A673 (cell line): Measurements from ENCODE around the gene NAPSA. TPM values are rescaled to one million over a fixed set of nuclear protein-coding genes. Genes with fewer than 3 reads are reported as not detected.

ENCODE experiments used
- BruUV-seq: library from RNA; stranded (reverse); fragments of 400-500 nt; replicated peaks from 2 replicates; lab custom pipeline; 2021; lab: Mats Ljungman, UMichigan
- CTCF ChIA-PET: fragments of 300-600 bp; sonication (Branson Sonifier 250); formaldehyde crosslinking; loops from one replicate; lab custom pipeline; 2022; ENCODE audit warnings: antibody characterized with exemption; lab: Charles Lee
- POLR2A ChIA-PET: fragments of 300-600 bp; sonication (Branson Sonifier 250); formaldehyde crosslinking; loops from one replicate; lab custom pipeline; 2022; ENCODE audit warnings: antibody characterized with exemption; ENCODE audit not compliant: low non-redundant PET; lab: Charles Lee
- DNase-seq: peaks from one replicate; pipeline ENCODE4 v3.0.0-alpha.2; 2015; ENCODE audit warnings: low spot score
- H3K27ac ChIP-seq: fragments of 200-600 bp; sonication (generic); 2 replicates; pipeline ENCODE4 v1.5.1; 2016; ENCODE audit warnings: mixed run types, low read depth, mild to moderate bottlenecking, mixed read lengths, antibody characterized with exemption, low read length; ENCODE audit not compliant: poor library complexity, severe bottlenecking
- H3K27me3 ChIP-seq: fragments of 200-600 bp; sonication (generic); replicated peaks from 2 replicates; pipeline ENCODE4 v1.6.1; 2017; ENCODE audit warnings: mixed run types, low read depth, mild to moderate bottlenecking, mixed read lengths, antibody characterized with exemption, low read length; ENCODE audit not compliant: insufficient read depth, poor library complexity
- H3K36me3 ChIP-seq: fragments of 200-600 bp; sonication (generic); 2 replicates; pipeline ENCODE4 v1.6.1; 2016; ENCODE audit warnings: mixed run types, mild to moderate bottlenecking, mixed read lengths, antibody characterized with exemption, low read length; ENCODE audit not compliant: insufficient read depth, poor library complexity, severe bottlenecking
- H3K4me1 ChIP-seq: fragments of 200-600 bp; sonication (generic); 2 replicates; pipeline ENCODE4 v1.6.1; 2017; ENCODE audit warnings: mixed run types, mild to moderate bottlenecking, mixed read lengths, antibody characterized with exemption, low read length; ENCODE audit not compliant: insufficient read depth, poor library complexity, severe bottlenecking
- H3K4me3 ChIP-seq: fragments of 200-600 bp; sonication (generic); 2 replicates; pipeline ENCODE4 v1.5.1; 2016; ENCODE audit warnings: low read depth, mixed run types, mild to moderate bottlenecking, mixed read lengths, low read length; ENCODE audit not compliant: poor library complexity, severe bottlenecking
- H3K9me3 ChIP-seq: fragments of 200-600 bp; sonication (generic); 2 replicates; pipeline ENCODE4 v1.6.1; 2016; ENCODE audit warnings: mixed run types, low read depth, mild to moderate bottlenecking, mixed read lengths, antibody characterized with exemption, low read length; ENCODE audit not compliant: poor library complexity, severe bottlenecking
- CTCF ChIP-seq: fragments of 300-800, 200-600 bp; sonication (generic); conservative IDR thresholded peaks from 2 replicates; pipeline ENCODE4 v1.5.1; 2017; ENCODE audit warnings: low read depth, mild to moderate bottlenecking, antibody characterized with exemption, low read length, moderate library complexity, mixed read lengths
- EZH2 ChIP-seq: fragments of 200-600 bp; sonication (generic); IDR thresholded peaks from 2 replicates; pipeline ENCODE4 v1.6.1; 2017; ENCODE audit warnings: borderline replicate concordance, low read depth, mild to moderate bottlenecking, mixed read lengths, antibody characterized with exemption, low read length; ENCODE audit not compliant: poor library complexity, severe bottlenecking
- intact Hi-C: fragments of 100-400 bp; cut with micrococcal nuclease; formaldehyde crosslinking; loops from one replicate; pipeline ENCODE4 v1.10.0; 2022; ENCODE audit not compliant: unreplicated experiment
- total RNA-seq: library from RNA; stranded (reverse); gene quantifications from 2 replicates; pipeline ENCODE4 v1.2.3, GENCODE V29; 2021

Gene NAPSA
- total RNA-seq, 1 experiment from 2014 or later: 0.47 TPM

- peaks cover 18% of the 10 kb centered on the region for H3K27me3 ChIP-seq
- no TSS peak for BruUV-seq
- no peak for TF ChIP-seq CTCF
- no peak for TF ChIP-seq EZH2
- ChIA-PET CTCF (no interaction called here), POLR2A (interaction anchor here (0.6 kb wide), 1 partner anchor 14 kb away, joined by 6 read pairs; no protein-coding TSS in a partner anchor)
- no peak overlapping the region for H3K27ac ChIP-seq
- intact Hi-C loops: no loop called here
- peak overlapping the region; percentile 38 for H3K4me3 ChIP-seq
- H3K9me3 ChIP-seq: no peaks in the 10 kb centered on the region
- peaks cover 23% of the 10 kb centered on the region for H3K4me1 ChIP-seq
- no peak for DNase-seq
- no peaks in the 10 kb centered on the region for H3K36me3 ChIP-seq
These were observed 51.5 kb downstream of the NAPSA start for GRCh38 chr19:50313812-50314536.

GRCh38 chr19:50312967-50313811, 52.2 kb downstream of the NAPSA start:
- Histone ChIP-seq H3K27ac (no peak overlapping the region), H3K9me3 (no peaks in the 10 kb centered on the region), H3K36me3 (no peaks in the 10 kb centered on the region), H3K27me3 (peaks cover 18% of the 10 kb centered on the region), H3K4me3 (peak overlapping the region; percentile 32), H3K4me1 (peaks cover 23% of the 10 kb centered on the region)
- DNase-seq: no peak
- ChIA-PET CTCF (interaction anchor here (1.3 kb wide), 1 partner anchor 15 kb away, joined by 18 read pairs; the partner anchor contains the start of gene KCNC3), POLR2A (no interaction called here)
- BruUV-seq: no TSS peak
- intact Hi-C loops: no loop called here
- TF ChIP-seq CTCF (no peak), EZH2 (no peak)

- intact Hi-C loops: no loop called here
- Histone ChIP-seq H3K27ac (no peak overlapping the region), H3K36me3 (no peaks in the 10 kb centered on the region), H3K27me3 (peaks cover 18% of the 10 kb centered on the region), H3K4me1 (peaks cover 23% of the 10 kb centered on the region), H3K4me3 (peak overlapping the region; percentile 32), H3K9me3 (no peaks in the 10 kb centered on the region)
- ChIA-PET POLR2A (no interaction called here), CTCF (interaction anchor here (0.5 to 1.3 kb wide), 4 partner anchors 14 to 671 kb away, joined by 3 to 18 read pairs (median 12); partner anchors contain the start of gene KCNC3)
- TF ChIP-seq EZH2 (no peak), CTCF (0 out of 2 replicates have a peak, but pooled peaks have one; percentile 12)
- DNase-seq: peak; percentile 94
- BruUV-seq: no TSS peak
These were observed 53.5 kb downstream of the NAPSA start for GRCh38 chr19:50311723-50312635.
